Epithelial cell of esophagus (primary cell): ENCODE results near the gene PRKACG.
"Not testable (repeated sequence)": the region's sequence is repeated elsewhere in the genome, so short reads cannot be mapped to it uniquely, and the experiment has no call there.

Experiments
- DNase-seq: peaks from one replicate; pipeline ENCODE4 v3.0.0; 2010; ENCODE audit warnings: low read depth
- H3K4me3 ChIP-seq: 2 replicates; pipeline ENCODE4 v1.5.1; 2011; ENCODE audit warnings: mild to moderate bottlenecking, low read length, control low read depth
- CTCF ChIP-seq: IDR thresholded peaks from 2 replicates; pipeline ENCODE4 v1.5.1; 2011; ENCODE audit warnings: low read depth, mild to moderate bottlenecking, low read length, control low read depth, inconsistent platforms; ENCODE audit not compliant: insufficient read depth; ENCODE audit errors: missing control alignments

The PRKACG gene

GRCh38 chr9:68998812-68999211 is 15.1 kb downstream of the PRKACG start:
- no peak for DNase-seq
- no peak overlapping the region for H3K4me3 ChIP-seq
- no peak for TF ChIP-seq CTCF

GRCh38 chr9:68998385-68998784 is 15.5 kb downstream of the PRKACG start:
- H3K4me3 ChIP-seq: no peak overlapping the region
- no peak for TF ChIP-seq CTCF
- no peak for DNase-seq

- TF ChIP-seq CTCF: no peak
- DNase-seq: no peak
- no peak overlapping the region for H3K4me3 ChIP-seq
These were observed 16.2 kb downstream of the PRKACG start for GRCh38 chr9:68997666-68998065.

- H3K4me3 ChIP-seq: no peak overlapping the region
- TF ChIP-seq CTCF: no peak
- no peak for DNase-seq
These were observed 17.5 kb downstream of the PRKACG start for GRCh38 chr9:68996462-68996861.

GRCh38 chr9:68995776-68996175 is 18.1 kb downstream of the PRKACG start:
- DNase-seq: no peak
- no peak for TF ChIP-seq CTCF
- no peak overlapping the region for H3K4me3 ChIP-seq

- H3K4me3 ChIP-seq: no peak overlapping the region
- DNase-seq: no peak
- TF ChIP-seq CTCF: no peak
These were observed 22.5 kb downstream of the PRKACG start for GRCh38 chr9:68991457-68991856.

GRCh38 chr9:68986949-68987348 is 27.0 kb downstream of the PRKACG start:
- not testable (repeated sequence) for H3K4me3 ChIP-seq, DNase-seq
